ENCODE data around the gene TCERG1L. TPM values are rescaled to one million over a fixed set of nuclear protein-coding genes. Genes with fewer than 3 reads are reported as not detected.

The TCERG1L gene
- total RNA-seq, 1 experiment from 2014 or later = not detected

GRCh38 chr10:131233611-131234258, 77.8 kb downstream of the TCERG1L start:
- H3K27ac ChIP-seq (ENCODE audit: low read length) = no peak overlapping the region
- no TSS peak for BruUV-seq (replicated peaks)
- no peak overlapping the region for H3K4me3 ChIP-seq (ENCODE audit: low read depth in 2 of 2, low read length in 2 of 2)
- no peaks in the 10 kb centered on the region for H3K4me1 ChIP-seq (ENCODE audit: control insufficient read depth, insufficient read depth, low read length)
- in situ Hi-C loops (cut with HindIII; ENCODE audit: low pct_unique_long_range_greater_than_20kb, low sequenced_read_pairs) = no loop called here
- H3K36me3 ChIP-seq (ENCODE audit: control insufficient read depth, insufficient read depth, low read length) = no peaks in the 10 kb centered on the region
- peaks cover 27% of the 10 kb centered on the region; the same call in 1 of the 2 replicates for H3K27me3 ChIP-seq (ENCODE audit: control insufficient read depth, insufficient read depth, low read length)
- TF ChIP-seq, protein P1, sequence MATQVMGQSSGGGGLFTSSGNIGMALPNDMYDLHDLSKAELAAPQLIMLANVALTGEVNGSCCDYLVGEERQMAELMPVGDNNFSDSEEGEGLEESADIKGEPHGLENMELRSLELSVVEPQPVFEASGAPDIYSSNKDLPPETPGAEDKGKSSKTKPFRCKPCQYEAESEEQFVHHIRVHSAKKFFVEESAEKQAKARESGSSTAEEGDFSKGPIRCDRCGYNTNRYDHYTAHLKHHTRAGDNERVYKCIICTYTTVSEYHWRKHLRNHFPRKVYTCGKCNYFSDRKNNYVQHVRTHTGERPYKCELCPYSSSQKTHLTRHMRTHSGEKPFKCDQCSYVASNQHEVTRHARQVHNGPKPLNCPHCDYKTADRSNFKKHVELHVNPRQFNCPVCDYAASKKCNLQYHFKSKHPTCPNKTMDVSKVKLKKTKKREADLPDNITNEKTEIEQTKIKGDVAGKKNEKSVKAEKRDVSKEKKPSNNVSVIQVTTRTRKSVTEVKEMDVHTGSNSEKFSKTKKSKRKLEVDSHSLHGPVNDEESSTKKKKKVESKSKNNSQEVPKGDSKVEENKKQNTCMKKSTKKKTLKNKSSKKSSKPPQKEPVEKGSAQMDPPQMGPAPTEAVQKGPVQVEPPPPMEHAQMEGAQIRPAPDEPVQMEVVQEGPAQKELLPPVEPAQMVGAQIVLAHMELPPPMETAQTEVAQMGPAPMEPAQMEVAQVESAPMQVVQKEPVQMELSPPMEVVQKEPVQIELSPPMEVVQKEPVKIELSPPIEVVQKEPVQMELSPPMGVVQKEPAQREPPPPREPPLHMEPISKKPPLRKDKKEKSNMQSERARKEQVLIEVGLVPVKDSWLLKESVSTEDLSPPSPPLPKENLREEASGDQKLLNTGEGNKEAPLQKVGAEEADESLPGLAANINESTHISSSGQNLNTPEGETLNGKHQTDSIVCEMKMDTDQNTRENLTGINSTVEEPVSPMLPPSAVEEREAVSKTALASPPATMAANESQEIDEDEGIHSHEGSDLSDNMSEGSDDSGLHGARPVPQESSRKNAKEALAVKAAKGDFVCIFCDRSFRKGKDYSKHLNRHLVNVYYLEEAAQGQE (IDR thresholded peaks at IDR 0.05; ENCODE audit: insufficient read depth in 1 of 2, low read depth in 2 of 2, low read length in 1 of 2) = no peak
- TF ChIP-seq TCF7L2 (IDR thresholded peaks at IDR 0.05; ENCODE audit: low read depth, low read length) = no peak
- TF ChIP-seq, protein P2, sequence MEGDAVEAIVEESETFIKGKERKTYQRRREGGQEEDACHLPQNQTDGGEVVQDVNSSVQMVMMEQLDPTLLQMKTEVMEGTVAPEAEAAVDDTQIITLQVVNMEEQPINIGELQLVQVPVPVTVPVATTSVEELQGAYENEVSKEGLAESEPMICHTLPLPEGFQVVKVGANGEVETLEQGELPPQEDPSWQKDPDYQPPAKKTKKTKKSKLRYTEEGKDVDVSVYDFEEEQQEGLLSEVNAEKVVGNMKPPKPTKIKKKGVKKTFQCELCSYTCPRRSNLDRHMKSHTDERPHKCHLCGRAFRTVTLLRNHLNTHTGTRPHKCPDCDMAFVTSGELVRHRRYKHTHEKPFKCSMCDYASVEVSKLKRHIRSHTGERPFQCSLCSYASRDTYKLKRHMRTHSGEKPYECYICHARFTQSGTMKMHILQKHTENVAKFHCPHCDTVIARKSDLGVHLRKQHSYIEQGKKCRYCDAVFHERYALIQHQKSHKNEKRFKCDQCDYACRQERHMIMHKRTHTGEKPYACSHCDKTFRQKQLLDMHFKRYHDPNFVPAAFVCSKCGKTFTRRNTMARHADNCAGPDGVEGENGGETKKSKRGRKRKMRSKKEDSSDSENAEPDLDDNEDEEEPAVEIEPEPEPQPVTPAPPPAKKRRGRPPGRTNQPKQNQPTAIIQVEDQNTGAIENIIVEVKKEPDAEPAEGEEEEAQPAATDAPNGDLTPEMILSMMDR (IDR thresholded peaks at IDR 0.05) = no peak
- no peak for TF ChIP-seq POLR2AphosphoS5 (IDR thresholded peaks at IDR 0.05; ENCODE audit: low read depth, low read length)
- TF ChIP-seq SIN3A (IDR thresholded peaks at IDR 0.05; ENCODE audit: borderline replicate concordance, insufficient read depth, low read depth, low read length) = no peak
- intact Hi-C loops (cut with micrococcal nuclease; ENCODE audit: unreplicated experiment) = no loop called here
- ATAC-seq (no peak), DNase-seq (ENCODE audit: low read depth, low spot score) (no peak)
- H3K9me3 ChIP-seq (ENCODE audit: control insufficient read depth, insufficient read depth, low read depth, low read length) = no peaks in the 10 kb centered on the region
- ChIA-PET POLR2A (no interaction called here), CTCF (no interaction called here)

GRCh38 chr10:131231965-131232541, 79.5 kb downstream of the TCERG1L start:
- no peak for ATAC-seq
- in situ Hi-C loops (cut with HindIII; ENCODE audit: low pct_unique_long_range_greater_than_20kb, low sequenced_read_pairs) = no loop called here
- Histone ChIP-seq H3K4me3 (ENCODE audit: low read depth in 2 of 2, low read length in 2 of 2) (no peak overlapping the region), H3K27me3 (ENCODE audit: control insufficient read depth, insufficient read depth, low read length) (peaks cover 24% of the 10 kb centered on the region; the same call in 1 of the 2 replicates), H3K27ac (ENCODE audit: low read length) (no peak overlapping the region), H3K4me1 (ENCODE audit: control insufficient read depth, insufficient read depth, low read length) (no peaks in the 10 kb centered on the region), H3K36me3 (ENCODE audit: control insufficient read depth, insufficient read depth, low read length) (no peaks in the 10 kb centered on the region), H3K9me3 (ENCODE audit: control insufficient read depth, insufficient read depth, low read depth, low read length) (no peaks in the 10 kb centered on the region)
- DNase-seq (ENCODE audit: low read depth, low spot score) = no peak
- intact Hi-C loops (cut with micrococcal nuclease; ENCODE audit: unreplicated experiment) = no loop called here
- TF ChIP-seq SIN3A (IDR thresholded peaks at IDR 0.05; ENCODE audit: borderline replicate concordance, insufficient read depth, low read depth, low read length) = no peak
- no peak for TF ChIP-seq TCF7L2 (IDR thresholded peaks at IDR 0.05; ENCODE audit: low read depth, low read length)
- POLR2A ChIA-PET = no interaction called here
- CTCF ChIA-PET = no interaction called here
- BruUV-seq (replicated peaks) = no TSS peak

Measured in Panc1 (cell line).